H54 (cell line): ENCODE measurements around the gene SLC23A2.
"Not testable (repeated sequence)": the region's sequence is repeated elsewhere in the genome, so short reads cannot be mapped to it uniquely, and the experiment has no call there.

Experiments used
- DNase-seq: peaks from one replicate; pipeline ENCODE4 v3.0.0; 2011; ENCODE audit warnings: low spot score, mixed read lengths; ENCODE audit not compliant: insufficient read length
- FAIRE-seq: peaks from 3 replicates; lab custom pipeline; 2011; peaks lifted over from hg19 to GRCh38; lab: Jason Lieb, UNC
- POLR2A ChIP-seq: IDR thresholded peaks from 2 replicates; pipeline ENCODE4 v1.6.1; 2011; ENCODE audit warnings: low read depth, mild to moderate bottlenecking, low read length

The SLC23A2 gene

GRCh38 chr20:4999788-5000187 lies 1.5 kb downstream of the SLC23A2 start:
- FAIRE-seq (no peak), DNase-seq (no peak)
- no peak for TF ChIP-seq POLR2A

GRCh38 chr20:4998160-4998651 lies 3.1 kb downstream of the SLC23A2 start:
- TF ChIP-seq POLR2A, result no peak
- DNase-seq (no peak), FAIRE-seq (no peak)

- DNase-seq, result no peak
- no peak for FAIRE-seq
- TF ChIP-seq POLR2A, result no peak
These were observed 4.1 kb downstream of the SLC23A2 start for GRCh38 chr20:4997222-4997621.

GRCh38 chr20:4989570-4989969 lies 11.7 kb downstream of the SLC23A2 start:
- no peak for FAIRE-seq
- TF ChIP-seq POLR2A, result no peak
- DNase-seq, result no peak

- no peak for TF ChIP-seq POLR2A
- DNase-seq, result no peak
These were observed 14.2 kb downstream of the SLC23A2 start for GRCh38 chr20:4987130-4987529.

DNA sequence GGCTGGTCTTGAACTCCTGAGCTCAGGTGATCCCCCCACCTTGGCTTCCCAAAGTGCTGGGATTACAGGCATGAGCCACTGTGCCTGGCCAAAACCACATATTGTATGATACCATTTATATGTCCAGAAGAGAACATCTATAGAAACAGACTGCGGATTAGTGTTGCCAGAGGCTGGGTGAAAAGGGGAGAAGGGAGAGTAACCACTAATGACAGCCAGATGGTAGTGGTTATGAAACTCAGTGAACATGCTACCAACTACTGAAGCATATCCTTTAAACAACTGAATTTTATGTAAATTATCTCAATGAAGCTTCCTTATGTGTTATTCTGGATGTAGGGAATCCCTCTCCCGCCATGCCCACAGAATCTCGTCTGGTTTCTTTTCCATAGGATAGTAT lies 15.7 kb downstream of the SLC23A2 start:
- no peak for TF ChIP-seq POLR2A
- no peak for FAIRE-seq
- no peak for DNase-seq

More at GRCh38 chr20:4987130-4987529, 14.2 kb downstream of the SLC23A2 start:
- FAIRE-seq, result no peak

- FAIRE-seq (no peak), DNase-seq (no peak)
- TF ChIP-seq POLR2A, result no peak
These were observed 19.0 kb downstream of the SLC23A2 start for GRCh38 chr20:4982281-4982680.

- TF ChIP-seq POLR2A, result no peak
- no peak for FAIRE-seq
These were observed 21.4 kb downstream of the SLC23A2 start for GRCh38 chr20:4979841-4980410.

DNA sequence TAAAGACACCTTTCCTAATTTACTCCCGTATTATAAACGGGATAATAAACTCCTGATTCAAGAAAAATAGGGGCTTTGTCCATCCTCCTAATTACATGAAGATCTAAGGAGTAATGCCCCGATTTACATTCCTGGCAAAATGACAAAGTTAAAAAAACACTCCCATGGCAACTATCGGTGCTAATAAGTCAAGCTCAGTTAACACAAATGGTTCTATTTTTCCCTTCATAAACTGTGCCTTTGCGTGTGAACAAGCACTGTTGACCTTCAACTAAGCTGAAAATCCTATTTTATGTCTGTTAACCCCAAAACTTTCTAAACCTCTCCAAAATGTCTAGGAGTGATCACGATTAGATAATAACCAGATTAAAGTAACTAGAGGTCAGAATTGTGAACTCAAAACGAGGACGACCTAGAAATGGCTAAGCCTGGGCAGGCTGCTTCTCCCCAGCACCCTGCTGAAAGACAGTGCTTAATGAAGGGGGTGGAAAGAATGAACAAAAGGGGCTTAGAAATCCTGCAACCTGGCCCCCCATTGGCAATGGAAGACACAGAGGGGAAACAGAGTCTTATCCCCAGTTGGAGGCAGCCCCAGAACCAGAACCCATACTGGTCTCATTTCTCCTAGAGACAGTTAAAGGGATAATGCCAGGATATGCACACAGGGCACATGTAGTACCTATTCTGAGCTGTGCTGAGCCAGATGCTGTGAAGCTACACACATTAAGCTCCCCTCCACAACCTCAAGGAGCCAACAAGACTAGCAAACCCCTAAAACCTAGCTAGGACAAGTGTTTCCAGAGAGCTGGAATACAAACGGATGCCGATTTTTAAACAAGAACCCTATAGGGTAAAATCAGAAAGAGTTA lies 23.0 kb downstream of the SLC23A2 start:
- no peak for TF ChIP-seq POLR2A
- DNase-seq (no peak), FAIRE-seq (no peak)

More at GRCh38 chr20:4979841-4980410, 21.4 kb downstream of the SLC23A2 start:
- DNase-seq, result no peak

GRCh38 chr20:4976014-4976413 lies 25.3 kb downstream of the SLC23A2 start:
- not testable (repeated sequence) for FAIRE-seq, DNase-seq

DNA sequence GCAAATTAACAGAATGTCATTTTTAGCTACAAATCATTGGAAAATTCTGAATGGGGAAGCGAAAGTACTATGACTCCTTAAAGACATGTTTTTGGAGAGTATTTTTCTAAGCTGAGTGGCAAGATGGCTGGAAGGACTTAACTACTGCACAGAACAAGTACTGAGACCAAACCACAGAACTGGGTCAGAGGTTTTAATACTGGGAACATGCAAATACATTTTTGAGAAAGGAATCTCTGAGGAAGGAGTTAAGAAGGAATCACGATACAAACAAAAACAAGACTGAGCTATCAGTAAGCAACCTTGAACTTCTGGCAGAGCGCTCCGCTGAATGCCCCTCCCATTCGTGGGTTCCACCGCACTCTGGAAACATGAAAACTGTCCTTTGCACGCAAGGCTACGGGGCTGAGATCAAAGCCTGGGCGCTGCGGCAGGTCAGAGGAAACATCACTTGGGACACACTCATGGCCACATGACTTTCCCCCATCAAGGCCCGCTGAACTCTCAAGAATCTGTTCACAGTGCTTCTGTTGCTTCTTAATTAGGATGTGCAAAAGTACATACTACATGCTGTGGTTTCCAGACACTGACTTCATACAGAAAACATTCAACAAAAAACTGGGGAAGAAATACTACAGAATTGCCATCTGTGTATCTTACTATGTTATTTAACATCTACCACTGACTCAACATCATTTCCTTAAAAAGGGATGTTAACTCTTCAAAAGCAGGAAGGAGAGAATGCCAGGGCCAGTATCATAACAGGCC lies 27.8 kb downstream of the SLC23A2 start:
- TF ChIP-seq POLR2A, result no peak
- FAIRE-seq, result no peak
- no peak for DNase-seq

- no peak for TF ChIP-seq POLR2A
- DNase-seq, result no peak
These were observed 28.6 kb downstream of the SLC23A2 start for GRCh38 chr20:4972506-4973251.

DNA sequence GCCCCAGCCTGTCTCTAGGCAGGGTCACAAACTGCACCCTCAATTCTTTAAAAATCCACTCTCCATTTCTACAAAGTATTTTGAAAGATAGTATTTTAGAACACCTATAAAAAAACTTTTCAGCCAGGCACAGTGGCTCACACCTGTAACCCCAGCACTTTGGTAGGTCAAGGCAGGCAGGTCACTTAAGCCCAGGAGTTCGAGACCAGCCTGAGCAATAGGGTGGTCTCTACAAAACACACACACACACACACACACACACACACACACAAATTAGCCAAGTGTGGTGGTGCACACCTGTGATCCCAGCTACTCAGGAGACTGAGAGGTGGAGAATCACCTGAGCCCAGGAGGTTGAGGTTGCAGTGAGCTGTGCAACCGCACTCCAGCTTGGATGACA lies 30.2 kb downstream of the SLC23A2 start:
- FAIRE-seq (no peak), DNase-seq (no peak)
- TF ChIP-seq POLR2A, result no peak

More at GRCh38 chr20:4972506-4973251, 28.6 kb downstream of the SLC23A2 start:
- no peak for FAIRE-seq
